Thyroid gland (tissue), 4 donors: ENCODE data around the gene LHFPL2.

Source experiments
- POLR2A ChIP-seq, 2 donors: fragments of 450-650 bp; IDR thresholded peaks; one replicate each; pipeline ENCODE4 v1.6.1; 2017; ENCODE audit warnings: antibody characterized with exemption in 2 of 2, mild to moderate bottlenecking in 2 of 2, moderate library complexity in 1 of 2
- TF ChIP-seq, protein P1 (sequence below), 6 experiments: fragments of 200-600 bp in 3 of 6; fragments of 450-650 bp in 3 of 6; sonication (generic) in 3 of 6; IDR thresholded peaks; one replicate each; pipeline ENCODE4 v1.5.1; 2016 to 2019; ENCODE audit warnings: antibody characterized with exemption in 6 of 6, mild to moderate bottlenecking in 2 of 6, inconsistent platforms in 1 of 6, moderate library complexity in 1 of 6

DNA sequence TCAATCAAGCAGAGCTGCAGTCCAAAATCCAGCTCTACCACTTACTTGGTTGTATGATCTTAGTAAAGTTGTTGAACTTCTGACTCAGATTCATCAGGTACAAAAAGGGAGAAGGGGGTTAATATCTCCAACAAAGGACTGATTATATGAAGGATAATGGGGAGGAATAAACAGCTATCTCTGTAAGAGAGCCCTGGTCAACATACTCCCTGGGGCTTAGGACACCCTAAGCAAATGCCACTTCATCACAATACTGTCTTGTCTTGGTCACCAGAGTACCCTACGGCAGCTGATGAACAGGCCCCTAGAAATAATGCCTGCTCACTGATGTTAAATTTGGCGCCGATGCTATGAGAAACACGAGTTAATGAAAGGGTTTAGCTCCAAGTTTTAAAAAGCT lies 34.8 kb downstream of the LHFPL2 start:
- TF ChIP-seq, protein P1, sequence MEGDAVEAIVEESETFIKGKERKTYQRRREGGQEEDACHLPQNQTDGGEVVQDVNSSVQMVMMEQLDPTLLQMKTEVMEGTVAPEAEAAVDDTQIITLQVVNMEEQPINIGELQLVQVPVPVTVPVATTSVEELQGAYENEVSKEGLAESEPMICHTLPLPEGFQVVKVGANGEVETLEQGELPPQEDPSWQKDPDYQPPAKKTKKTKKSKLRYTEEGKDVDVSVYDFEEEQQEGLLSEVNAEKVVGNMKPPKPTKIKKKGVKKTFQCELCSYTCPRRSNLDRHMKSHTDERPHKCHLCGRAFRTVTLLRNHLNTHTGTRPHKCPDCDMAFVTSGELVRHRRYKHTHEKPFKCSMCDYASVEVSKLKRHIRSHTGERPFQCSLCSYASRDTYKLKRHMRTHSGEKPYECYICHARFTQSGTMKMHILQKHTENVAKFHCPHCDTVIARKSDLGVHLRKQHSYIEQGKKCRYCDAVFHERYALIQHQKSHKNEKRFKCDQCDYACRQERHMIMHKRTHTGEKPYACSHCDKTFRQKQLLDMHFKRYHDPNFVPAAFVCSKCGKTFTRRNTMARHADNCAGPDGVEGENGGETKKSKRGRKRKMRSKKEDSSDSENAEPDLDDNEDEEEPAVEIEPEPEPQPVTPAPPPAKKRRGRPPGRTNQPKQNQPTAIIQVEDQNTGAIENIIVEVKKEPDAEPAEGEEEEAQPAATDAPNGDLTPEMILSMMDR (IDR thresholded peaks at IDR 0.05), result no peak
- no peak for TF ChIP-seq POLR2A (IDR thresholded peaks at IDR 0.05)
